ENCODE results near the gene KPNA3. TPM values are rescaled to one million over a fixed set of nuclear protein-coding genes. Genes with fewer than 3 reads are reported as not detected.

Gene KPNA3
- polyA plus RNA-seq, 1 donor from 2014 or later = 41.7 TPM

DNA sequence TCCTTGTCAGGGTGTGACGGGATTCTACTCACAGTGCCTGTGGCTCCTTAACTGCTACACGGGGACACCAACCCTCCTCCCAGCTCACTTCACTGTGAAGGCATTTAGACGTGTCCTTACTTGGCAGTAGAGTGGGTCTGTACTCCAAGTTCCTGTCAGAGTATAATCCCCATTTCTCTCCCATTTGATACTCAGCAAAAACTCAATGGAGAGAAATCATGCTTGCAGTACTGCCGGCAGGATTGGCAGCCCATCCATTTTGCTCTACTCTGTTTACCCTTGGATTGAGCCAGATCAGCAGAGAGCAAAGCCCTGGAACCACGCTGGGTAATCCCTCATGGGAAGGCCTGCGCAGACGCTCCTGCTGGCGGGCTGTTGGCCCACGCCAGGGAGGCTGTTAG lies 135.2 kb downstream of the KPNA3 start:
- Histone ChIP-seq H3K9me2 (ENCODE audit: insufficient read depth, low read length) (no peaks in the 10 kb centered on the region), H3K79me2 (replicated peaks; ENCODE audit: insufficient read depth, low read length) (no peaks in the 10 kb centered on the region), H3K27ac (ENCODE audit: low read length) (no peak overlapping the region), H4K20me1 (ENCODE audit: insufficient read depth) (no peaks in the 10 kb centered on the region), H3K9me3 (ENCODE audit: low read length) (no peaks in the 10 kb centered on the region), H3F3A (ENCODE audit: insufficient read depth, low read length, poor library complexity, severe bottlenecking) (no peaks in the 10 kb centered on the region), H3K27me3 (ENCODE audit: insufficient read depth, low read depth, low read length) (no peaks in the 10 kb centered on the region), H2AFZ (ENCODE audit: low read depth, low read length) (no peak overlapping the region), H3K4me2 (ENCODE audit: low read length) (no peak overlapping the region), H3K9ac (ENCODE audit: low read length) (no peak overlapping the region), H3K36me3 (ENCODE audit: insufficient read depth, low read length) (no peaks in the 10 kb centered on the region), H3K4me3 (ENCODE audit: low read length) (no peak overlapping the region)
- TF ChIP-seq RAD21 (conservative IDR thresholded peaks at IDR 0.05) (no peak), REST (IDR thresholded peaks at IDR 0.05; ENCODE audit: borderline replicate concordance) (no peak), TAF1 (IDR thresholded peaks at IDR 0.05; ENCODE audit: low read depth) (no peak), EP300 (conservative IDR thresholded peaks at IDR 0.05; ENCODE audit: poor library complexity, severe bottlenecking) (no peak), EZH2 (IDR thresholded peaks at IDR 0.05; ENCODE audit: borderline replicate concordance, insufficient read depth, low read length, poor library complexity, severe bottlenecking) (no peak), MXI1 (conservative IDR thresholded peaks at IDR 0.05; ENCODE audit: poor library complexity, severe bottlenecking) (no peak), SMC3 (conservative IDR thresholded peaks at IDR 0.05; ENCODE audit: poor library complexity) (no peak), POLR2AphosphoS5 (IDR thresholded peaks at IDR 0.05) (no peak)
- TF ChIP-seq, protein P1, sequence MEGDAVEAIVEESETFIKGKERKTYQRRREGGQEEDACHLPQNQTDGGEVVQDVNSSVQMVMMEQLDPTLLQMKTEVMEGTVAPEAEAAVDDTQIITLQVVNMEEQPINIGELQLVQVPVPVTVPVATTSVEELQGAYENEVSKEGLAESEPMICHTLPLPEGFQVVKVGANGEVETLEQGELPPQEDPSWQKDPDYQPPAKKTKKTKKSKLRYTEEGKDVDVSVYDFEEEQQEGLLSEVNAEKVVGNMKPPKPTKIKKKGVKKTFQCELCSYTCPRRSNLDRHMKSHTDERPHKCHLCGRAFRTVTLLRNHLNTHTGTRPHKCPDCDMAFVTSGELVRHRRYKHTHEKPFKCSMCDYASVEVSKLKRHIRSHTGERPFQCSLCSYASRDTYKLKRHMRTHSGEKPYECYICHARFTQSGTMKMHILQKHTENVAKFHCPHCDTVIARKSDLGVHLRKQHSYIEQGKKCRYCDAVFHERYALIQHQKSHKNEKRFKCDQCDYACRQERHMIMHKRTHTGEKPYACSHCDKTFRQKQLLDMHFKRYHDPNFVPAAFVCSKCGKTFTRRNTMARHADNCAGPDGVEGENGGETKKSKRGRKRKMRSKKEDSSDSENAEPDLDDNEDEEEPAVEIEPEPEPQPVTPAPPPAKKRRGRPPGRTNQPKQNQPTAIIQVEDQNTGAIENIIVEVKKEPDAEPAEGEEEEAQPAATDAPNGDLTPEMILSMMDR (IDR thresholded peaks at IDR 0.05; ENCODE audit: poor library complexity, severe bottlenecking) = no peak

DNA sequence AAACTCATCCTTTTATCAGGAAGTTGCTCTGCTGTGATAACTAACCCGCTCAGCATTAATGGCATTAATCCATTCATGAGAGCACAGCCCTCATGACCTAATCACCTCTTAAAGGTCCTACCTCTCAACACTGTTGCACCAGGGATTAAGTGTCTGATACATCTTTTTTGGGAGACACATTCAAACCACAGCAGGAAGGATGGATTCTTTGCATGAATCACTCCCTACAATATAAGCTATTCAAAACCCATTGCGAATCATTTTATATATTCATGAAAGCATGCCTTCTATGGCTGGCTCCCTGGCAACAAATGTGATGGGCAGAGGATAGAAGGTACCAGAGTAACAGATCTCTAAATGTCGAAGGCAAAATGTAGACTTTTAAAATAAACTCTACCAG lies 136.6 kb downstream of the KPNA3 start:
- Histone ChIP-seq H3K27ac (ENCODE audit: low read length) (no peak overlapping the region), H3K36me3 (ENCODE audit: insufficient read depth, low read length) (no peaks in the 10 kb centered on the region), H4K20me1 (ENCODE audit: insufficient read depth) (no peaks in the 10 kb centered on the region), H3K27me3 (ENCODE audit: insufficient read depth, low read depth, low read length) (no peaks in the 10 kb centered on the region), H3K4me2 (ENCODE audit: low read length) (no peak overlapping the region), H2AFZ (ENCODE audit: low read depth, low read length) (no peak overlapping the region), H3K9me2 (ENCODE audit: insufficient read depth, low read length) (no peaks in the 10 kb centered on the region), H3K79me2 (replicated peaks; ENCODE audit: insufficient read depth, low read length) (no peaks in the 10 kb centered on the region), H3K9ac (ENCODE audit: low read length) (no peak overlapping the region), H3K9me3 (ENCODE audit: low read length) (no peaks in the 10 kb centered on the region), H3K4me3 (ENCODE audit: low read length) (no peak overlapping the region), H3F3A (ENCODE audit: insufficient read depth, low read length, poor library complexity, severe bottlenecking) (no peaks in the 10 kb centered on the region)
- TF ChIP-seq, protein P1 (IDR thresholded peaks at IDR 0.05; ENCODE audit: poor library complexity, severe bottlenecking) = no peak
- TF ChIP-seq RAD21 (conservative IDR thresholded peaks at IDR 0.05) (no peak), EP300 (conservative IDR thresholded peaks at IDR 0.05; ENCODE audit: poor library complexity, severe bottlenecking) (no peak), SMC3 (conservative IDR thresholded peaks at IDR 0.05; ENCODE audit: poor library complexity) (no peak), REST (IDR thresholded peaks at IDR 0.05; ENCODE audit: borderline replicate concordance) (no peak), EZH2 (IDR thresholded peaks at IDR 0.05; ENCODE audit: borderline replicate concordance, insufficient read depth, low read length, poor library complexity, severe bottlenecking) (no peak), MXI1 (conservative IDR thresholded peaks at IDR 0.05; ENCODE audit: poor library complexity, severe bottlenecking) (no peak), TAF1 (IDR thresholded peaks at IDR 0.05; ENCODE audit: low read depth) (no peak), POLR2AphosphoS5 (IDR thresholded peaks at IDR 0.05) (no peak)
